ENCODE results near the gene PRPF6. TPM values are rescaled to one million over a fixed set of nuclear protein-coding genes. Genes with fewer than 3 reads are reported as not detected.

PRPF6 gene
- total and polyA plus RNA-seq, 2 of the 13 experiments (the other 11 are each of a cell fraction or from before 2014, with no cell fraction given), result 63.7 to 101 TPM

DNA sequence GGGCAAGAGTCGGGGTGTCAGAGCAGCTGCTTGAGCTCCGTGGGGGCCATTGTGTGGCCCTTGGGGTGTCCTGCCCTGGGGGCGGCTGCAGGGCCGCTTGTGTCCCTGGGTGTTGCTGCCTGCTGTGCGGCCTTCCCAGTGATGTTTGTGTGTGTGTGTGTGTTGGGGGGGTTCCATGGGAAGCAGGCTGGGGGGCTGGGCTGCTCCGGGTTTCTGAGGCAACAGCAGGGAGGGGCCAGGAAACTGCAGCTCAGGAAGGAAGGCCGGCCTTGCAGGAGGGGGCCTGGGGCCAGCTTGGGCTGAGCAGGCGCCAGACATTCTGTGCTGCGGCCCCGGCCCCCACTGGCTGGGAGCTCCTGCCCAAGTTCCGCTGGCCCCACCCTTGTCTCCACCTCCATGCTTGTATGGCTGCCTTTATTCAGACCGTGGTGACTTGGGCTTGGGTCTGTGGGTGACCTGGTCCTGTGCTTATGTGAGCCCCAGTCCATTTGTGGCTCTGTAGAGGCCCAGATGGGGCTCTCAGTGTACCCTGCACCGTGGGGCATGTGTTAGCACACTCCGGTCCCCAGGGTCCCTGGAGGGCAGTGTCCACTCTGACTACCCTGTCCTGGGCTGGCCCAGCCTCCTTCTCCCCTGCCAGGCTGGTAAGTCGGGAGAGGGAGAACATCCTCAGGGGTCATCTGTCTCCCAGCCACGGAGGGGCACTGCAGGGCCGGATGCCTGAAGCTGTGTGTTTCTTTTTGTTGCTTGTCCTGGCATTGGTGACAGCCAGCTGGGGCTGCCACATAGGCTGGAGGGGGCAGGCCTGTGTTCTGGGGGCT is 73.1 kb downstream of the PRPF6 start (continued):
- TF ChIP-seq, protein P1, sequence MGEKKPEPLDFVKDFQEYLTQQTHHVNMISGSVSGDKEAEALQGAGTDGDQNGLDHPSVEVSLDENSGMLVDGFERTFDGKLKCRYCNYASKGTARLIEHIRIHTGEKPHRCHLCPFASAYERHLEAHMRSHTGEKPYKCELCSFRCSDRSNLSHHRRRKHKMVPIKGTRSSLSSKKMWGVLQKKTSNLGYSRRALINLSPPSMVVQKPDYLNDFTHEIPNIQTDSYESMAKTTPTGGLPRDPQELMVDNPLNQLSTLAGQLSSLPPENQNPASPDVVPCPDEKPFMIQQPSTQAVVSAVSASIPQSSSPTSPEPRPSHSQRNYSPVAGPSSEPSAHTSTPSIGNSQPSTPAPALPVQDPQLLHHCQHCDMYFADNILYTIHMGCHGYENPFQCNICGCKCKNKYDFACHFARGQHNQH (CRISPR knock-in tag; IDR thresholded peaks at IDR 0.05), result peak; percentile 90
- TF ChIP-seq ZNF569 (CRISPR knock-in tag; IDR thresholded peaks at IDR 0.05; ENCODE audit: borderline replicate concordance) (no peak), ZSCAN12 (CRISPR knock-in tag; IDR thresholded peaks at IDR 0.05) (no peak), ZBTB3 (CRISPR knock-in tag; IDR thresholded peaks at IDR 0.05; ENCODE audit: borderline replicate concordance, low read depth) (no peak), TEAD2 (CRISPR knock-in tag; IDR thresholded peaks at IDR 0.05) (0 out of 2 replicates have a peak, but pooled peaks have one; percentile 42), CBX5 (CRISPR knock-in tag; IDR thresholded peaks at IDR 0.05; ENCODE audit: borderline replicate concordance) (peak; percentile 90; the same call in 1 of the 2 replicates), ESRRA (CRISPR knock-in tag; IDR thresholded peaks at IDR 0.05; ENCODE audit: low read depth) (no peak), SNAI1 (CRISPR knock-in tag; IDR thresholded peaks at IDR 0.05; ENCODE audit: borderline replicate concordance) (no peak; the same call in 1 of the 2 replicates), DPF2 (CRISPR knock-in tag; IDR thresholded peaks at IDR 0.05; ENCODE audit: borderline replicate concordance, low read depth) (no peak), DNMT3B (CRISPR knock-in tag; conservative IDR thresholded peaks at IDR 0.05) (peak; percentile 74; the same call in 1 of the 2 replicates), ZNF235 (CRISPR knock-in tag; IDR thresholded peaks at IDR 0.05; ENCODE audit: borderline replicate concordance) (no peak), POLR2G (IDR thresholded peaks at IDR 0.05; ENCODE audit: low read depth, low read length) (peak; percentile 86), TAF1 (CRISPR knock-in tag; IDR thresholded peaks at IDR 0.05) (peak; percentile 95), FOXO1 (CRISPR knock-in tag; IDR thresholded peaks at IDR 0.05) (peak; percentile 46), ELF1 (CRISPR knock-in tag; IDR thresholded peaks at IDR 0.05) (peak; percentile 67), NFKB2 (CRISPR knock-in tag; IDR thresholded peaks at IDR 0.05; ENCODE audit: borderline replicate concordance) (peak; percentile 92; the same call in 1 of the 2 replicates), IKZF1 (IDR thresholded peaks at IDR 0.05) (no peak), HDAC6 (IDR thresholded peaks at IDR 0.05; ENCODE audit: low read depth, low read length) (no peak), SIX4 (CRISPR knock-in tag; IDR thresholded peaks at IDR 0.05) (0 out of 2 replicates have a peak, but pooled peaks have one; percentile 12)
- TF ChIP-seq, protein P2, sequence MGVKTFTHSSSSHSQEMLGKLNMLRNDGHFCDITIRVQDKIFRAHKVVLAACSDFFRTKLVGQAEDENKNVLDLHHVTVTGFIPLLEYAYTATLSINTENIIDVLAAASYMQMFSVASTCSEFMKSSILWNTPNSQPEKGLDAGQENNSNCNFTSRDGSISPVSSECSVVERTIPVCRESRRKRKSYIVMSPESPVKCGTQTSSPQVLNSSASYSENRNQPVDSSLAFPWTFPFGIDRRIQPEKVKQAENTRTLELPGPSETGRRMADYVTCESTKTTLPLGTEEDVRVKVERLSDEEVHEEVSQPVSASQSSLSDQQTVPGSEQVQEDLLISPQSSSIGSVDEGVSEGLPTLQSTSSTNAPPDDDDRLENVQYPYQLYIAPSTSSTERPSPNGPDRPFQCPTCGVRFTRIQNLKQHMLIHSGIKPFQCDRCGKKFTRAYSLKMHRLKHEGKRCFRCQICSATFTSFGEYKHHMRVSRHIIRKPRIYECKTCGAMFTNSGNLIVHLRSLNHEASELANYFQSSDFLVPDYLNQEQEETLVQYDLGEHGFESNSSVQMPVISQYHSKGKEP (CRISPR knock-in tag; IDR thresholded peaks at IDR 0.05), result no peak
- TF ChIP-seq, protein P3, sequence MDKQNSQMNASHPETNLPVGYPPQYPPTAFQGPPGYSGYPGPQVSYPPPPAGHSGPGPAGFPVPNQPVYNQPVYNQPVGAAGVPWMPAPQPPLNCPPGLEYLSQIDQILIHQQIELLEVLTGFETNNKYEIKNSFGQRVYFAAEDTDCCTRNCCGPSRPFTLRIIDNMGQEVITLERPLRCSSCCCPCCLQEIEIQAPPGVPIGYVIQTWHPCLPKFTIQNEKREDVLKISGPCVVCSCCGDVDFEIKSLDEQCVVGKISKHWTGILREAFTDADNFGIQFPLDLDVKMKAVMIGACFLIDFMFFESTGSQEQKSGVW (CRISPR knock-in tag; IDR thresholded peaks at IDR 0.05; ENCODE audit: borderline replicate concordance), result no peak
- TF ChIP-seq, protein P4, sequence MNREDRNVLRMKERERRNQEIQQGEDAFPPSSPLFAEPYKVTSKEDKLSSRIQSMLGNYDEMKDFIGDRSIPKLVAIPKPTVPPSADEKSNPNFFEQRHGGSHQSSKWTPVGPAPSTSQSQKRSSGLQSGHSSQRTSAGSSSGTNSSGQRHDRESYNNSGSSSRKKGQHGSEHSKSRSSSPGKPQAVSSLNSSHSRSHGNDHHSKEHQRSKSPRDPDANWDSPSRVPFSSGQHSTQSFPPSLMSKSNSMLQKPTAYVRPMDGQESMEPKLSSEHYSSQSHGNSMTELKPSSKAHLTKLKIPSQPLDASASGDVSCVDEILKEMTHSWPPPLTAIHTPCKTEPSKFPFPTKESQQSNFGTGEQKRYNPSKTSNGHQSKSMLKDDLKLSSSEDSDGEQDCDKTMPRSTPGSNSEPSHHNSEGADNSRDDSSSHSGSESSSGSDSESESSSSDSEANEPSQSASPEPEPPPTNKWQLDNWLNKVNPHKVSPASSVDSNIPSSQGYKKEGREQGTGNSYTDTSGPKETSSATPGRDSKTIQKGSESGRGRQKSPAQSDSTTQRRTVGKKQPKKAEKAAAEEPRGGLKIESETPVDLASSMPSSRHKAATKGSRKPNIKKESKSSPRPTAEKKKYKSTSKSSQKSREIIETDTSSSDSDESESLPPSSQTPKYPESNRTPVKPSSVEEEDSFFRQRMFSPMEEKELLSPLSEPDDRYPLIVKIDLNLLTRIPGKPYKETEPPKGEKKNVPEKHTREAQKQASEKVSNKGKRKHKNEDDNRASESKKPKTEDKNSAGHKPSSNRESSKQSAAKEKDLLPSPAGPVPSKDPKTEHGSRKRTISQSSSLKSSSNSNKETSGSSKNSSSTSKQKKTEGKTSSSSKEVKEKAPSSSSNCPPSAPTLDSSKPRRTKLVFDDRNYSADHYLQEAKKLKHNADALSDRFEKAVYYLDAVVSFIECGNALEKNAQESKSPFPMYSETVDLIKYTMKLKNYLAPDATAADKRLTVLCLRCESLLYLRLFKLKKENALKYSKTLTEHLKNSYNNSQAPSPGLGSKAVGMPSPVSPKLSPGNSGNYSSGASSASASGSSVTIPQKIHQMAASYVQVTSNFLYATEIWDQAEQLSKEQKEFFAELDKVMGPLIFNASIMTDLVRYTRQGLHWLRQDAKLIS (CRISPR knock-in tag; IDR thresholded peaks at IDR 0.05), result peak; percentile 52; the same call in 1 of the 2 replicates

Measured in HepG2 (cell line).